OCI-LY7 (cell line): ENCODE results near the gene NXN. TPM values are rescaled to one million over a fixed set of nuclear protein-coding genes. Genes with fewer than 3 reads are reported as not detected.

Experiments
- BruUV-seq: library from RNA; stranded (reverse); fragments of 400-500 nt; replicated peaks from 2 replicates; lab custom pipeline; 2021; lab: Mats Ljungman, UMichigan
- CTCF ChIA-PET: fragments of 300-600 bp; sonication (Branson Sonifier 250); formaldehyde crosslinking; loops from one replicate; lab custom pipeline; 2022; ENCODE audit warnings: antibody characterized with exemption; ENCODE audit not compliant: unreplicated experiment; lab: Charles Lee
- POLR2A ChIA-PET: fragments of 300-600 bp; sonication (Branson Sonifier 250); formaldehyde crosslinking; loops from one replicate; lab custom pipeline; 2022; ENCODE audit warnings: antibody characterized with exemption; lab: Charles Lee
- DNase-seq: peaks from one replicate; pipeline ENCODE4 v3.0.0-alpha.2; 2015; ENCODE audit warnings: low spot score
- H2AFZ ChIP-seq: fragments of 200-600 bp; sonication (generic), shearing (Covaris generic); 2 replicates; pipeline ENCODE4 v1.6.1; 2014; ENCODE audit warnings: mild to moderate bottlenecking, antibody characterized with exemption, low read length, moderate library complexity
- H3K27ac ChIP-seq: fragments of 200-600 bp; sonication (generic); 2 replicates; pipeline ENCODE4 v1.5.1; 2014; ENCODE audit warnings: mixed run types, low read depth, mild to moderate bottlenecking, moderate library complexity, low read length, inconsistent platforms; ENCODE audit not compliant: poor library complexity, severe bottlenecking
- H3K36me3 ChIP-seq: fragments of 200-600 bp; sonication (generic); 2 replicates; pipeline ENCODE4 v1.6.1; 2014; ENCODE audit warnings: mild to moderate bottlenecking, antibody characterized with exemption, low read length, moderate library complexity, mixed read lengths; ENCODE audit not compliant: insufficient read depth
- H3K4me1 ChIP-seq: fragments of 200-600 bp; sonication (generic); 2 replicates; pipeline ENCODE4 v1.5.1; 2014; ENCODE audit warnings: mild to moderate bottlenecking, low read length; ENCODE audit not compliant: insufficient read depth, poor library complexity, severe bottlenecking
- H3K4me2 ChIP-seq: fragments of 200-600 bp; sonication (generic); 2 replicates; pipeline ENCODE4 v1.6.1; 2014; ENCODE audit warnings: mild to moderate bottlenecking, low read length
- H3K4me3 ChIP-seq: fragments of 200-600 bp; sonication (generic); 2 replicates; pipeline ENCODE4 v1.5.1; 2014; ENCODE audit warnings: mild to moderate bottlenecking, low read depth, low read length; ENCODE audit not compliant: poor library complexity, severe bottlenecking
- H3K79me2 ChIP-seq: fragments of 200-600 bp; sonication (generic); 2 replicates; pipeline ENCODE4 v1.6.1; 2016; ENCODE audit warnings: low read depth, mild to moderate bottlenecking, low read length, moderate library complexity, mixed read lengths; ENCODE audit not compliant: insufficient read depth
- H3K9me2 ChIP-seq: fragments of 200-600 bp; sonication (generic); 2 replicates; pipeline ENCODE4 v1.6.1; 2016; ENCODE audit warnings: mild to moderate bottlenecking, low read length, mixed read lengths; ENCODE audit not compliant: insufficient read depth
- H3K9me3 ChIP-seq: fragments of 200-600 bp; sonication (generic); 2 replicates; pipeline ENCODE4 v1.6.1; 2014; ENCODE audit warnings: mild to moderate bottlenecking, mixed run types, low read length, mixed read lengths
- H4K20me1 ChIP-seq: fragments of 200-600 bp; sonication (generic); 2 replicates; pipeline ENCODE4 v1.6.1; 2014; ENCODE audit warnings: mild to moderate bottlenecking, antibody characterized with exemption, low read length, moderate library complexity, mixed read lengths; ENCODE audit not compliant: insufficient read depth
- EZH2phosphoT487 ChIP-seq: fragments of 200-600 bp; sonication (generic); IDR thresholded peaks from 2 replicates; pipeline ENCODE4 v1.6.1; 2018; ENCODE audit warnings: low read depth, borderline replicate concordance, mild to moderate bottlenecking, mixed run types, antibody characterized with exemption, low read length, moderate library complexity, mixed read lengths
- intact Hi-C: fragments of 100-400 bp; cut with micrococcal nuclease; formaldehyde crosslinking; loops from one replicate; pipeline ENCODE4 v1.10.0; 2022; ENCODE audit not compliant: unreplicated experiment
- total RNA-seq, 2 experiments: library from RNA; depleted of rRNA in 1 of 2; stranded (reverse); fragments of >200 nt in 1 of 2; shearing (Covaris generic) in 1 of 2; gene quantifications; 2 replicates each; pipeline ENCODE4 v1.2.3, GENCODE V29; 2014 to 2022
- TF ChIP-seq, protein P1 (sequence below): fragments of 200-600 bp; sonication (generic); conservative IDR thresholded peaks from 2 replicates; pipeline ENCODE4 v1.5.1; 2014; ENCODE audit warnings: mild to moderate bottlenecking, antibody characterized with exemption, low read length, moderate library complexity, mixed read lengths

Gene NXN
- total RNA-seq, 2 experiments from 2014 or later, result 1.3 to 2.8 TPM

DNA sequence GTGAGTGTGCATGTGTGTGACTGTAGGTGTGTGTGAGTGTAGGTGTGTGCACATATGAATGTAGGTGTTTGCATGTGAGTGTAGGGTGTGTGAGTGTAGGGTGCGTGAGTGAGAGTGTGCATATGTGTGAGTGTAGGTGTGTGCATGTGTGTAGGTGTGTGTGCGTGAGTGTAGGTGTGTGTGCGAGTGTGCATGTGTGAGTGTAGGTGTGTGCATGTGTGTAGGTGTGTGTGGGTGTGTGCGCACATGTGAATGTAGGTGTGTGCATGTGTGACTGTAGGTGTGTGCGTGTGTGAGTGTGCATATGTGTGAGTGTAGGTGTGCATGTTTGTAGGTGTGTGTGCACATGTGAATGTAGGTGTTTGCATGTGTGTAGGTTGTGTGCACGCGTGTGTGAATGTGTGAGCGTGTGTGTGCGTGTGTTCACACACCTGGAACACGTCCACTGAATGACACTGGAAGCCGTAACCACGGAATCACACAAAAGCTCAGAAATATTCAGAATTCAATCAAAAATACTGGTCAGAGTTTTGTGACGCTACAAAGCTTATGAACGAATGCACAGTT, 166.9 kb downstream of the NXN start:
- TF ChIP-seq, protein P1, sequence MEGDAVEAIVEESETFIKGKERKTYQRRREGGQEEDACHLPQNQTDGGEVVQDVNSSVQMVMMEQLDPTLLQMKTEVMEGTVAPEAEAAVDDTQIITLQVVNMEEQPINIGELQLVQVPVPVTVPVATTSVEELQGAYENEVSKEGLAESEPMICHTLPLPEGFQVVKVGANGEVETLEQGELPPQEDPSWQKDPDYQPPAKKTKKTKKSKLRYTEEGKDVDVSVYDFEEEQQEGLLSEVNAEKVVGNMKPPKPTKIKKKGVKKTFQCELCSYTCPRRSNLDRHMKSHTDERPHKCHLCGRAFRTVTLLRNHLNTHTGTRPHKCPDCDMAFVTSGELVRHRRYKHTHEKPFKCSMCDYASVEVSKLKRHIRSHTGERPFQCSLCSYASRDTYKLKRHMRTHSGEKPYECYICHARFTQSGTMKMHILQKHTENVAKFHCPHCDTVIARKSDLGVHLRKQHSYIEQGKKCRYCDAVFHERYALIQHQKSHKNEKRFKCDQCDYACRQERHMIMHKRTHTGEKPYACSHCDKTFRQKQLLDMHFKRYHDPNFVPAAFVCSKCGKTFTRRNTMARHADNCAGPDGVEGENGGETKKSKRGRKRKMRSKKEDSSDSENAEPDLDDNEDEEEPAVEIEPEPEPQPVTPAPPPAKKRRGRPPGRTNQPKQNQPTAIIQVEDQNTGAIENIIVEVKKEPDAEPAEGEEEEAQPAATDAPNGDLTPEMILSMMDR, result no peak
- TF ChIP-seq EZH2phosphoT487, result no peak
- intact Hi-C loops, result no loop called here
- Histone ChIP-seq H3K4me3 (no peak overlapping the region), H3K9me2 (no peaks in the 10 kb centered on the region), H3K4me2 (no peak overlapping the region), H2AFZ (no peak overlapping the region), H3K4me1 (no peaks in the 10 kb centered on the region), H3K27ac (no peak overlapping the region), H3K9me3 (no peaks in the 10 kb centered on the region), H3K79me2 (no peaks in the 10 kb centered on the region), H3K36me3 (no peaks in the 10 kb centered on the region), H4K20me1 (no peaks in the 10 kb centered on the region)
- no TSS peak for BruUV-seq
- CTCF ChIA-PET, result no interaction called here
- DNase-seq, result no peak
- POLR2A ChIA-PET, result no interaction called here

DNA sequence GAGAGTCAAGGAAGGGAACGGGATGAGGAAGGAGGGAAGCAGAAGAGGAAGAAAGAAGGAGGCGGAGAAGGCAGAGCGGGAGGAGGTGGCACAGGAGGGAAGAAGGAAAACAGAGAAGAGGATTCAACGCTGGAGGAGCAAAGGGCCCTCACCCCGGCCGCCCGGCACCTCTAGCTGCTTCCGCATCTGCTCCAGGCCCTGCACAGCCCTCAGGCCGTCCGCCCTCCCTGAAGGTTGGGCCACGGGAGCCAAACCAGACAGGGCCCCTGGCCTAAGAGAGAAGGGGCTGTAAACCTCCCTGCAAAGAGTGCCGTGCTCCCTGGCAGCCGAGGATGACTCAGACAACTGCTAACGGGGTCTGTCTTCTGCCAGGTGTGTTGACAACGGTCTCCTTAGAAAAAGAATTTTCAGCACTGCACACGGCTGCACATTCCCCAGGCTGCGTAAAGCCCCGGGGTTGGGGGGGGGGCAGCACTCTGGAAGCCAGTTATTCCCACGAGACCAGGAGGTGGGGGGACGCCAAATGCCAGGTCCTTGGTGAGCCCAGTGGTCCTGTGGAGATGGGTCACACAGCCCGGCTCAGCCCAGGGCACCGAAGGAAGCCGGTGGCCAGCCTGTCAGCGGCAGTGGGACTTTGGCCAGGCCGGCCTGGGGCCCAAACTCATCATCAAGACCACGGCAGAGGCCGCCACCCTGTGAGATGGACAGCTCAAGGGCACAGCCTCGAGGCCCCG, 168.4 kb downstream of the NXN start:
- no peak overlapping the region for H2AFZ ChIP-seq
- no peak for TF ChIP-seq EZH2phosphoT487
- TF ChIP-seq, protein P1, result no peak
- H3K4me2 ChIP-seq, result no peak overlapping the region
- POLR2A ChIA-PET, result no interaction called here
- intact Hi-C loops, result no loop called here
- DNase-seq, result no peak
- no peak overlapping the region for H3K27ac ChIP-seq
- H4K20me1 ChIP-seq, result no peaks in the 10 kb centered on the region
- no TSS peak for BruUV-seq
- H3K4me3 ChIP-seq, result no peak overlapping the region
- H3K36me3 ChIP-seq, result no peaks in the 10 kb centered on the region
- CTCF ChIA-PET, result no interaction called here
- no peaks in the 10 kb centered on the region for H3K4me1 ChIP-seq
- H3K79me2 ChIP-seq, result no peaks in the 10 kb centered on the region
- H3K9me3 ChIP-seq, result no peaks in the 10 kb centered on the region
- H3K9me2 ChIP-seq, result no peaks in the 10 kb centered on the region
